ENCODE results near the gene MFSD2B.

GRCh38 chr2:24047703-24048033 is 37.8 kb downstream of the MFSD2B start:
- TF ChIP-seq, protein P1, sequence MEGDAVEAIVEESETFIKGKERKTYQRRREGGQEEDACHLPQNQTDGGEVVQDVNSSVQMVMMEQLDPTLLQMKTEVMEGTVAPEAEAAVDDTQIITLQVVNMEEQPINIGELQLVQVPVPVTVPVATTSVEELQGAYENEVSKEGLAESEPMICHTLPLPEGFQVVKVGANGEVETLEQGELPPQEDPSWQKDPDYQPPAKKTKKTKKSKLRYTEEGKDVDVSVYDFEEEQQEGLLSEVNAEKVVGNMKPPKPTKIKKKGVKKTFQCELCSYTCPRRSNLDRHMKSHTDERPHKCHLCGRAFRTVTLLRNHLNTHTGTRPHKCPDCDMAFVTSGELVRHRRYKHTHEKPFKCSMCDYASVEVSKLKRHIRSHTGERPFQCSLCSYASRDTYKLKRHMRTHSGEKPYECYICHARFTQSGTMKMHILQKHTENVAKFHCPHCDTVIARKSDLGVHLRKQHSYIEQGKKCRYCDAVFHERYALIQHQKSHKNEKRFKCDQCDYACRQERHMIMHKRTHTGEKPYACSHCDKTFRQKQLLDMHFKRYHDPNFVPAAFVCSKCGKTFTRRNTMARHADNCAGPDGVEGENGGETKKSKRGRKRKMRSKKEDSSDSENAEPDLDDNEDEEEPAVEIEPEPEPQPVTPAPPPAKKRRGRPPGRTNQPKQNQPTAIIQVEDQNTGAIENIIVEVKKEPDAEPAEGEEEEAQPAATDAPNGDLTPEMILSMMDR (IDR thresholded peaks at IDR 0.05; ENCODE audit: low read depth, low read length): no peak
- TF ChIP-seq EZH2phosphoT487 (IDR thresholded peaks at IDR 0.05; ENCODE audit: low read depth): no peak

Measured in OCI-LY3 (cell line).